GM12872 (cell line): Measurements from ENCODE around the gene AQP7.
"Not testable (repeated sequence)": the region's sequence is repeated elsewhere in the genome, so short reads cannot be mapped to it uniquely, and the experiment has no call there.

Experiments
- TF ChIP-seq, protein P1 (sequence below): IDR thresholded peaks from 3 replicates; pipeline ENCODE4 v1.5.1; 2011; ENCODE audit warnings: low read depth, mild to moderate bottlenecking, low read length, moderate library complexity; ENCODE audit not compliant: insufficient read depth

The AQP7 gene

DNA sequence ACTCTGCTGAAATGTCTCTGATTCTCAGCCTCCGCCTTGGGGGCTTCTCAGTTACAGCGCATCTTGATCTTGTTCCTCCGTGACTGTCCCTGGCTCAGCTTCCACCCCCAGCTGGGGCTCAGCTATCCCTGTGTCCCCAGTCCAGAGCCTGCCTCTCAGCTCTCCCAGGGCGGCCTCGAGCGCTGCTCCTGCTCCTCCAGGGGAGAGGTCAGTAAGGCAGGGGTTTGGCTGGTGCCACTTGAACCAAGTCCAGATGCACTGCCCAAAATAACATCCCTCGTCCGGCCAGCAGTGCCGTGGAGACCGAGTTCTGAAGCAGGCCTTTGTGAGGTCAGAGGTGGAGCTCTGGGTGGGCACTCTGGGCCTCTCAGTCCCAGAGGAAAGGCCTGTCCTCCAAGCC, at the start of gene AQP7:
Gene AQP7 (minus strand): TSS at position 198 of the 400 bp plus-strand sequence. CDS start 1,306 bp downstream, outside the sequence.
- TF ChIP-seq, protein P1, sequence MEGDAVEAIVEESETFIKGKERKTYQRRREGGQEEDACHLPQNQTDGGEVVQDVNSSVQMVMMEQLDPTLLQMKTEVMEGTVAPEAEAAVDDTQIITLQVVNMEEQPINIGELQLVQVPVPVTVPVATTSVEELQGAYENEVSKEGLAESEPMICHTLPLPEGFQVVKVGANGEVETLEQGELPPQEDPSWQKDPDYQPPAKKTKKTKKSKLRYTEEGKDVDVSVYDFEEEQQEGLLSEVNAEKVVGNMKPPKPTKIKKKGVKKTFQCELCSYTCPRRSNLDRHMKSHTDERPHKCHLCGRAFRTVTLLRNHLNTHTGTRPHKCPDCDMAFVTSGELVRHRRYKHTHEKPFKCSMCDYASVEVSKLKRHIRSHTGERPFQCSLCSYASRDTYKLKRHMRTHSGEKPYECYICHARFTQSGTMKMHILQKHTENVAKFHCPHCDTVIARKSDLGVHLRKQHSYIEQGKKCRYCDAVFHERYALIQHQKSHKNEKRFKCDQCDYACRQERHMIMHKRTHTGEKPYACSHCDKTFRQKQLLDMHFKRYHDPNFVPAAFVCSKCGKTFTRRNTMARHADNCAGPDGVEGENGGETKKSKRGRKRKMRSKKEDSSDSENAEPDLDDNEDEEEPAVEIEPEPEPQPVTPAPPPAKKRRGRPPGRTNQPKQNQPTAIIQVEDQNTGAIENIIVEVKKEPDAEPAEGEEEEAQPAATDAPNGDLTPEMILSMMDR = not testable (repeated sequence)

DNA sequence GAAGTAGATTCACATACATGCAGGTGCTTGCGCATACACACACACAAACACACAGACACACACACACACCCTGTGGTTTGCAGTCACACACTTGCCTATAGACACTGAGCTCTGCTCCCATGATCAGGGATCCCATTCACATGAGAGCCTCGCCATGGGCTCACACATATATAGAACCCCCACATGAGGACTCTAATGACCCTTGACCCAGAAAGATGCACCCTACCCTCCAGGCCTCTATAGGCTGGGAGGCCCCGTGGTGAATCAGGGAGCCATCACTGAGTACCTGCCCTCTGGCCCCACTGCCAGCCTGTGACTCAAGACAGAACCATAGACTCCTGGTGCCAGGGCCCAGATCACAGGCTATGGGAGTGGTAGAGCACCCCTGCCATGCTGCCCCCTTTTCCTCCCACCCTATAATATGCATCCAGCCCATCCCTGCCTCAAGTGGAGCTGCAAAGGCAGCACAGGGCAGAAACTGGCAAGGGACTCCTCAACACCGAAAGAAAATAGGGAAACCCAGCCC, 48.3 kb upstream of the AQP7 start:
- TF ChIP-seq, protein P1 = no peak

- TF ChIP-seq, protein P1 = no peak
These were observed 47.3 kb upstream of the AQP7 start for GRCh38 chr9:33449715-33450114.

- TF ChIP-seq, protein P1 = no peak
These were observed 45.6 kb upstream of the AQP7 start for GRCh38 chr9:33447799-33448553.

- TF ChIP-seq, protein P1 = peak; percentile 27; the same call in 1 of the 3 replicates
These were observed 44.8 kb upstream of the AQP7 start, which contains the start of gene AQP3 for GRCh38 chr9:33446946-33447798. Gene AQP3, minus strand, starts transcription at chr9:33447593. Its CDS starts 63 bp downstream, at chr9:33447530.

- TF ChIP-seq, protein P1 = no peak
These were observed 44.0 kb upstream of the AQP7 start for GRCh38 chr9:33446240-33446945.
